B cell (primary cell): ENCODE data around the gene ENDOU. TPM values are rescaled to one million over a fixed set of nuclear protein-coding genes. Genes with fewer than 3 reads are reported as not detected.

Source experiments
- ATAC-seq: fragments of 200-7000 bp; cut with Tn5 transposase; one replicate; pipeline ENCODE4 v1.10.0; 2021; ENCODE audit warnings: low read depth, mild to moderate bottlenecking, moderate number of reproducible peaks, moderate library complexity
- CTCF ChIA-PET: fragments of 350-600 bp; sonication (Branson Sonifier 250); formaldehyde crosslinking; loops from one replicate; lab custom pipeline; 2021; ENCODE audit warnings: antibody characterized with exemption, inconsistent platforms; lab: Charles Lee
- POLR2A ChIA-PET: fragments of 350-600 bp; sonication (Branson Sonifier 250); formaldehyde crosslinking; loops from one replicate; lab custom pipeline; 2021; ENCODE audit warnings: antibody characterized with exemption; lab: Charles Lee
- DNase-seq: peaks from one replicate; pipeline ENCODE4 v3.0.0; 2013
- H2AFZ ChIP-seq: 2 replicates; pipeline ENCODE4 v1.6.1; 2012; ENCODE audit warnings: mild to moderate bottlenecking, low read depth, low read length; ENCODE audit not compliant: insufficient read depth, poor library complexity, severe bottlenecking
- H3K27ac ChIP-seq, 2 donors: 1 replicate in 1 of 2; 2 replicates in 1 of 2; pipeline ENCODE4 v1.5.1; 2012 to 2013; ENCODE audit warnings: low read length in 2 of 2, mild to moderate bottlenecking in 2 of 2, moderate library complexity in 1 of 2
- H3K27me3 ChIP-seq, 4 experiments: fragments of 200-600 bp in 1 of 4; sonication (generic) in 1 of 4; replicated peaks in 1 of 4; 1 replicate in 2 of 4; 2 replicates in 2 of 4; pipeline versions ENCODE4 v1.6.1 to v1.7.0; 2013 to 2016; ENCODE audit warnings: low read length in 3 of 4, mild to moderate bottlenecking in 2 of 4, mixed read lengths in 1 of 4, moderate library complexity in 1 of 4; ENCODE audit not compliant: insufficient read depth in 4 of 4, control insufficient read depth in 3 of 4; ENCODE audit errors: control extremely low read depth in 1 of 4
- H3K36me3 ChIP-seq, 2 experiments: replicated peaks in 1 of 2; 1 replicate in 1 of 2; 2 replicates in 1 of 2; pipeline versions ENCODE4 v1.6.1 to v1.7.1; 2013; ENCODE audit warnings: low read length in 1 of 2; ENCODE audit not compliant: insufficient read depth in 2 of 2, control insufficient read depth in 1 of 2; ENCODE audit errors: control extremely low read depth in 1 of 2, extremely low read depth in 1 of 2
- H3K4me1 ChIP-seq, 2 donors: fragments of 200-600 bp in 1 of 2; sonication (generic) in 1 of 2; 1 replicate in 1 of 2; 2 replicates in 1 of 2; pipeline versions ENCODE4 v1.5.1 to v1.6.1; 2013 to 2017; ENCODE audit warnings: low read length in 2 of 2; ENCODE audit not compliant: control insufficient read depth in 2 of 2, insufficient read depth in 2 of 2
- H3K4me2 ChIP-seq: replicated peaks from 2 replicates; pipeline ENCODE3; 2012; ENCODE audit warnings: mild to moderate bottlenecking, low read depth, low read length; ENCODE audit not compliant: poor library complexity, severe bottlenecking
- H3K4me3 ChIP-seq, 5 experiments: fragments of 200-600 bp in 1 of 5; sonication (generic) in 1 of 5; 1 replicate in 3 of 5; 2 replicates in 2 of 5; pipeline versions ENCODE4 v1.5.1 to v1.7.0; 2011 to 2016; ENCODE audit warnings: low read length in 4 of 5, mild to moderate bottlenecking in 4 of 5, low read depth in 2 of 5, control low read depth in 1 of 5, moderate library complexity in 1 of 5; ENCODE audit not compliant: insufficient read depth in 1 of 5; ENCODE audit errors: control extremely low read depth in 1 of 5, extremely low read depth in 1 of 5
- H3K79me2 ChIP-seq: fragments of 200-600 bp; sonication (generic); one replicate; pipeline ENCODE4 v1.6.0; 2016; ENCODE audit warnings: low read length; ENCODE audit not compliant: control insufficient read depth, insufficient read depth
- H3K9ac ChIP-seq: fragments of 200-600 bp; sonication (generic); 2 replicates; pipeline ENCODE4 v1.6.1; 2017; ENCODE audit warnings: mild to moderate bottlenecking, low read length, moderate library complexity
- H3K9me3 ChIP-seq, 3 donors: one replicate each; pipeline versions ENCODE4 v1.6.1 to v1.7.1; 2013; ENCODE audit warnings: low read length in 2 of 3; ENCODE audit not compliant: control insufficient read depth in 2 of 3, insufficient read depth in 1 of 3; ENCODE audit errors: control extremely low read depth in 1 of 3
- H4K20me1 ChIP-seq: 2 replicates; pipeline ENCODE4 v1.6.0; 2012; ENCODE audit warnings: mild to moderate bottlenecking, low read length; ENCODE audit not compliant: insufficient read depth, control insufficient read depth, poor library complexity, severe bottlenecking
- H3K27ac Mint-ChIP-seq: one replicate; pipeline ENCODE4 v1.8.0; 2021; ENCODE audit warnings: mixed read lengths
- H3K27me3 Mint-ChIP-seq: one replicate; pipeline ENCODE4 v1.8.0; 2021; ENCODE audit warnings: mixed read lengths
- H3K4me1 Mint-ChIP-seq: one replicate; pipeline ENCODE4 v1.8.0; 2021; ENCODE audit warnings: mixed read lengths
- H3K4me3 Mint-ChIP-seq: one replicate; pipeline ENCODE4 v1.8.0; 2021; ENCODE audit warnings: mixed read lengths
- H3K9me3 Mint-ChIP-seq: one replicate; pipeline ENCODE4 v1.8.0; 2022; ENCODE audit warnings: mixed read lengths; ENCODE audit not compliant: insufficient read depth
- CTCF ChIP-seq: fragments of 200-600 bp; IDR thresholded peaks from one replicate; pipeline ENCODE4 v1.8.0; 2022; ENCODE audit warnings: antibody characterized with exemption, mild to moderate bottlenecking
- EZH2 ChIP-seq: IDR thresholded peaks from 2 replicates; pipeline ENCODE4 v1.6.1; 2012; ENCODE audit warnings: borderline replicate concordance, low read depth, mild to moderate bottlenecking, moderate library complexity, low read length; ENCODE audit not compliant: insufficient read depth, poor library complexity, severe bottlenecking
- WGBS: methylation state at CpG from one replicate; pipeline ENCODE4 v1.1.5; 2013; ENCODE audit warnings: missing lambda C conversion rate; ENCODE audit not compliant: insufficient coverage; 5-methylcytosine and 5-hydroxymethylcytosine counted together
- intact Hi-C: fragments of 100-400 bp; cut with micrococcal nuclease; formaldehyde crosslinking; loops from one replicate; pipeline ENCODE4 v1.10.0; 2022
- polyA plus RNA-seq: library from polyadenylated mRNA; depleted of rRNA; stranded (reverse); fragments of >200 nt; gene quantifications from 2 replicates; pipeline ENCODE4 v1.2.3, GENCODE V29; 2012
- total RNA-seq, 2 donors: library from RNA; stranded (reverse); fragments of 120-200 nt in 1 of 2; gene quantifications; 1 replicate in 1 of 2; 2 replicates in 1 of 2; pipeline versions ENCODE4 v1.2.3 to v1.2.4, GENCODE V29; 2013 to 2022

ENDOU gene
- total and polyA plus RNA-seq, 2 donors (not counting 1 experiment from before 2014, with no cell fraction given) = 0.03 TPM; not detected in 1

DNA sequence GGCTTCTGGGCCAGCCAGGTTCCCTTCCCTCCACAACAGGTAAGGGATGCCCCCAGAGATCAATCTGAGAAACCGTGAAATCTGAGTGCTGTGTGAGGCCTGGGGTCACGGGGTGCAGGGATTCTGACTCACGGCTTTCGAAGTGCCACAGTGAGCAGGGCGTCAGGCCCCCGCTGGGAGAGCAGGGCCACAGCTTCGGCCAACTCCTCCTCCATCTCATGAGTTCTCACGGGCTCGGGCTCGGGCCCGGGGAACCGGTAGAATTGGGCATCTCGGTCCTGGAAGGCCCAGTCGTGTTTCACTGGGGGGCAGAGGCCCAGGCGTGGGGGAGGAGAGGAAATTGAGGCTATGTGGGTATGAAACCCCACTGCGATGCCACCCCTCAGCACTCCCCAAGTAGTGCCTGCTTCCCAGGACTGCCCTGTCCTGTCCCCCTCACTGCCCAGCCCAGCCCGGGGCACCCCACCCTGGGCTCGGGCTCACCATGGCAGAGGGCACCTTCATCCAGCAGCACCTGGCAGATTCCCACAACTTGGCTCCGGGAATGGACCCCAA lies 25.7 kb upstream of the ENDOU start:
- no peaks in the 10 kb centered on the region for H3K27me3 Mint-ChIP-seq
- DNase-seq (no peak), ATAC-seq (no peak)
- no peaks in the 10 kb centered on the region for H3K9me3 Mint-ChIP-seq
- Histone ChIP-seq H3K4me3 (no peak overlapping the region), H3K27me3 (no peaks in the 10 kb centered on the region), H3K27ac (no peak overlapping the region), H3K9me3 (no peaks in the 10 kb centered on the region), H3K4me1 (peaks cover 43 to 59% of the 10 kb centered on the region in 2 donors), H4K20me1 (no peaks in the 10 kb centered on the region), H3K9ac (no peak overlapping the region), H2AFZ (no peak overlapping the region), H3K4me2 (no peak overlapping the region), H3K79me2 (no peaks in the 10 kb centered on the region), H3K36me3 (no peaks in the 10 kb centered on the region)
- TF ChIP-seq EZH2 = no peak
- no peak for TF ChIP-seq CTCF
- H3K4me1 Mint-ChIP-seq = peaks cover 60% of the 10 kb centered on the region
- ChIA-PET POLR2A (interaction anchor here (0.6 kb wide), 1 partner anchor 363 kb away, joined by 4 read pairs; no protein-coding TSS in a partner anchor), CTCF (interaction anchor here (1.2 to 15.0 kb wide), 5 partner anchors 7 to 35 kb away, joined by 4 to 515 read pairs (median 205); partner anchors contain the start of gene SLC48A1)
- no peak overlapping the region for H3K27ac Mint-ChIP-seq
- intact Hi-C loops = no loop called here
- H3K4me3 Mint-ChIP-seq = no peak overlapping the region
- WGBS = 93% methylated on average over 10 of the region's 19 CpGs

DNA sequence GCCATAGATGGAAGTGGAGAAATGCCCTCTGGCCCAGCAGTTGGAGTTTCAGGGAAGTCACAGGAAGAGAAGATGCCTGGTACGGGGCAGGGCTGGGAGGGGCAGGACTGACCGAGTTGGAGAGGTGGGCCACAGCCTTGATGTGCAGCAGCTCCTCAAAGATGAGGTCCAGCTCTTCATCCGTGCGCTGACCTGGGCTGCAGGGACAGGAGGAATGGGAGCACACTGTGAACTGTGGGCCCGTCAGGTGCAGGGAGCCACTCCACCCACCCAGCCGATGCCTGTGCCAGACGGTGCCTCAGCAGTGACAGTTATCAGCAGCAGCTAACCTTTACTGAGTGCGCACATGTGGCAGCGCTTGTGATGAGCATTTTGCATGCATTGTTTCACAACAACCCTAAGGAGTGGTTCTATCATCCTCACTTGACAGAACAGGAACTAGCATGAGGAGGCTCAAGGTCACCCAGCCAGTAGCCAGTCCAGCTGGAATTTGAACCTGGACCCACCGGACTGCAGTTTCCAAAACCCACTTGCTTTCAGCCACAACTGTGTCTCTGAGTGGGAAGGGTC lies 25.0 kb upstream of the ENDOU start:
- TF ChIP-seq EZH2 (no peak), CTCF (no peak)
- DNase-seq (no peak), ATAC-seq (no peak)
- intact Hi-C loops = no loop called here
- POLR2A ChIA-PET = no interaction called here
- H3K9me3 Mint-ChIP-seq = no peaks in the 10 kb centered on the region
- no peak overlapping the region for H3K27ac ChIP-seq
- H3K4me1 ChIP-seq = peaks cover 37 to 58% of the 10 kb centered on the region in 2 donors
- no peaks in the 10 kb centered on the region for H3K27me3 Mint-ChIP-seq
- H3K4me3 Mint-ChIP-seq = no peak overlapping the region
- H3K4me1 Mint-ChIP-seq = peaks cover 59% of the 10 kb centered on the region
- no peak overlapping the region for H3K27ac Mint-ChIP-seq
- H3K27me3 ChIP-seq = no peaks in the 10 kb centered on the region
- no peaks in the 10 kb centered on the region for H3K36me3 ChIP-seq
- no peak overlapping the region for H2AFZ ChIP-seq
- H3K4me3 ChIP-seq = no peak overlapping the region
- no peaks in the 10 kb centered on the region for H3K9me3 ChIP-seq
- no peak overlapping the region for H3K9ac ChIP-seq
- no peak overlapping the region for H3K4me2 ChIP-seq
- 96% methylated on average over 9 of the region's 10 CpGs for WGBS
- H4K20me1 ChIP-seq = no peaks in the 10 kb centered on the region
- no peaks in the 10 kb centered on the region for H3K79me2 ChIP-seq
- CTCF ChIA-PET = interaction anchor here (14.1 to 15.0 kb wide), 2 partner anchors 7 to 20 kb away, joined by 452 to 515 read pairs; partner anchors contain the start of gene SLC48A1
